OCI-LY1 (cell line): Measurements from ENCODE around the gene DEGS2.

Experiments
- H2AFZ ChIP-seq: fragments of 200-600 bp; sonication (generic), shearing (Covaris generic); 2 replicates; pipeline ENCODE4 v1.6.0; 2014; ENCODE audit warnings: antibody characterized with exemption, mild to moderate bottlenecking, low read length
- H3F3A ChIP-seq: fragments of 200-600 bp; sonication (generic), shearing (Covaris generic); 2 replicates; pipeline ENCODE4 v1.6.0; 2014; ENCODE audit warnings: mild to moderate bottlenecking, antibody characterized with exemption, low read length, moderate library complexity; ENCODE audit not compliant: insufficient read depth
- H3K27ac ChIP-seq: fragments of 200-600 bp; sonication (generic); 2 replicates; pipeline ENCODE4 v1.5.1; 2014; ENCODE audit warnings: low read length, mixed run types, mild to moderate bottlenecking, low read depth; ENCODE audit not compliant: poor library complexity, severe bottlenecking
- H3K27me3 ChIP-seq: fragments of 200-600 bp; sonication (generic); 2 replicates; pipeline ENCODE4 v1.6.0; 2014; ENCODE audit warnings: antibody characterized with exemption, mild to moderate bottlenecking, low read length, moderate library complexity; ENCODE audit not compliant: insufficient read depth
- H3K36me3 ChIP-seq: fragments of 200-600 bp; sonication (generic); 2 replicates; pipeline ENCODE4 v1.6.1; 2014; ENCODE audit warnings: mild to moderate bottlenecking, antibody characterized with exemption, low read length, moderate library complexity, mixed read lengths; ENCODE audit not compliant: insufficient read depth
- H3K4me1 ChIP-seq: fragments of 200-600 bp; sonication (generic); 2 replicates; pipeline ENCODE4 v1.5.1; 2014; ENCODE audit warnings: mild to moderate bottlenecking, low read length, moderate library complexity; ENCODE audit not compliant: insufficient read depth, severe bottlenecking
- H3K4me2 ChIP-seq: fragments of 200-600 bp; sonication (generic), shearing (Covaris generic); 2 replicates; pipeline ENCODE4 v1.6.1; 2014; ENCODE audit warnings: low read length
- H3K4me3 ChIP-seq: fragments of 200-600 bp; sonication (generic); 2 replicates; pipeline ENCODE4 v1.5.1; 2014; ENCODE audit warnings: low read length, low read depth, mild to moderate bottlenecking, mixed read lengths; ENCODE audit not compliant: poor library complexity, severe bottlenecking
- H3K79me2 ChIP-seq: fragments of 200-600 bp; shearing (Covaris generic); 2 replicates; pipeline ENCODE4 v1.6.1; 2016; ENCODE audit warnings: mixed run types, low read length, mixed read lengths; ENCODE audit not compliant: insufficient read depth
- H3K9ac ChIP-seq: fragments of 200-600 bp; sonication (generic), shearing (Covaris generic); 2 replicates; pipeline ENCODE4 v1.6.1; 2014; ENCODE audit warnings: mild to moderate bottlenecking, low read length, mixed read lengths
- H3K9me2 ChIP-seq: fragments of 200-600 bp; sonication (generic), shearing (Covaris generic); 2 replicates; pipeline ENCODE4 v1.6.1; 2014; ENCODE audit warnings: low read depth, mild to moderate bottlenecking, low read length, mixed read lengths
- H3K9me3 ChIP-seq: fragments of 200-600 bp; shearing (Covaris generic); 2 replicates; pipeline ENCODE4 v1.6.1; 2014; ENCODE audit warnings: low read length, mixed read lengths
- H4K20me1 ChIP-seq: fragments of 200-600 bp; sonication (generic), shearing (Covaris generic); 2 replicates; pipeline ENCODE4 v1.6.0; 2016; ENCODE audit warnings: mild to moderate bottlenecking, low read length; ENCODE audit not compliant: insufficient read depth
- CTCF ChIP-seq: fragments of 200-600 bp; sonication (generic), shearing (Covaris generic); IDR thresholded peaks from 2 replicates; pipeline ENCODE4 v1.5.1; 2017; ENCODE audit warnings: mild to moderate bottlenecking, antibody characterized with exemption, low read length, moderate library complexity, mixed read lengths
- EZH2 ChIP-seq: fragments of 200-600 bp; sonication (generic), shearing (Covaris generic); IDR thresholded peaks from 2 replicates; pipeline ENCODE4 v1.8.0; 2017; ENCODE audit warnings: borderline replicate concordance, mixed run types, mild to moderate bottlenecking, antibody characterized with exemption, low read length, moderate library complexity, mixed read lengths

The DEGS2 gene

GRCh38 chr14:100135784-100136183, 23.7 kb downstream of the DEGS2 start:
- H3K27ac ChIP-seq, result no peak overlapping the region
- no peaks in the 10 kb centered on the region for H3K27me3 ChIP-seq
- no peaks in the 10 kb centered on the region for H3K9me2 ChIP-seq
- H3K4me1 ChIP-seq, result no peaks in the 10 kb centered on the region
- H3K9me3 ChIP-seq, result no peaks in the 10 kb centered on the region
- TF ChIP-seq EZH2, result no peak
- TF ChIP-seq CTCF, result no peak
- no peak overlapping the region for H3K4me3 ChIP-seq
- no peaks in the 10 kb centered on the region for H4K20me1 ChIP-seq
- no peak overlapping the region for H3K9ac ChIP-seq
- H3F3A ChIP-seq, result no peaks in the 10 kb centered on the region
- no peak overlapping the region for H3K4me2 ChIP-seq
- H3K79me2 ChIP-seq, result no peaks in the 10 kb centered on the region
- H3K36me3 ChIP-seq, result no peaks in the 10 kb centered on the region
- no peak overlapping the region for H2AFZ ChIP-seq

- Histone ChIP-seq H4K20me1 (no peaks in the 10 kb centered on the region), H3K4me3 (no peak overlapping the region), H3F3A (no peaks in the 10 kb centered on the region), H3K36me3 (no peaks in the 10 kb centered on the region), H3K27me3 (no peaks in the 10 kb centered on the region), H3K9me3 (no peaks in the 10 kb centered on the region), H3K9me2 (no peaks in the 10 kb centered on the region), H2AFZ (no peak overlapping the region), H3K79me2 (no peaks in the 10 kb centered on the region), H3K4me2 (no peak overlapping the region), H3K27ac (no peak overlapping the region), H3K4me1 (no peaks in the 10 kb centered on the region), H3K9ac (no peak overlapping the region)
- TF ChIP-seq CTCF (no peak), EZH2 (no peak)
Observed at GRCh38 chr14:100135073-100135472, 24.4 kb downstream of the DEGS2 start.

- Histone ChIP-seq H3K79me2 (no peaks in the 10 kb centered on the region), H3K4me2 (no peak overlapping the region), H3K9me2 (no peaks in the 10 kb centered on the region), H2AFZ (no peak overlapping the region), H3K4me3 (no peak overlapping the region), H3K27me3 (no peaks in the 10 kb centered on the region), H4K20me1 (no peaks in the 10 kb centered on the region), H3K36me3 (no peaks in the 10 kb centered on the region), H3K4me1 (no peaks in the 10 kb centered on the region), H3K9ac (no peak overlapping the region), H3F3A (no peaks in the 10 kb centered on the region), H3K27ac (no peak overlapping the region), H3K9me3 (no peaks in the 10 kb centered on the region)
- TF ChIP-seq EZH2 (no peak), CTCF (no peak)
Observed at GRCh38 chr14:100134586-100134985, 24.9 kb downstream of the DEGS2 start.
